Right ventricle myocardium inferior (tissue), 1 donor: ENCODE measurements around the gene ANKRD17. TPM values are rescaled to one million over a fixed set of nuclear protein-coding genes. Genes with fewer than 3 reads are reported as not detected.

Source experiments
- ATAC-seq: fragments of 200-7000 bp; cut with Tn5 transposase; one replicate; pipeline ENCODE4 v1.9.1; 2020; ENCODE audit warnings: mild to moderate bottlenecking, moderate library complexity
- DNase-seq: peaks from one replicate; pipeline ENCODE4 v3.0.0; 2021; ENCODE audit errors: missing footprints
- intact Hi-C: fragments of 100-400 bp; cut with DNase I; formaldehyde crosslinking; loops from one replicate; pipeline ENCODE4 v1.11.0; 2022
- total RNA-seq: library from RNA; stranded (reverse); fragmentation: NEBNext Ultra II Directional; extraction: Animal tissue kit (Norgen Biotek cat#: 25700); gene quantifications from one replicate; pipeline ENCODE4 v1.2.1, GENCODE V29; 2021
- donor health status: DM: no; HTN: yes; CAD: no; lungs with severe emphysema.

ANKRD17 gene
- total RNA-seq, 1 donor from 2014 or later: 50.7 TPM

DNA sequence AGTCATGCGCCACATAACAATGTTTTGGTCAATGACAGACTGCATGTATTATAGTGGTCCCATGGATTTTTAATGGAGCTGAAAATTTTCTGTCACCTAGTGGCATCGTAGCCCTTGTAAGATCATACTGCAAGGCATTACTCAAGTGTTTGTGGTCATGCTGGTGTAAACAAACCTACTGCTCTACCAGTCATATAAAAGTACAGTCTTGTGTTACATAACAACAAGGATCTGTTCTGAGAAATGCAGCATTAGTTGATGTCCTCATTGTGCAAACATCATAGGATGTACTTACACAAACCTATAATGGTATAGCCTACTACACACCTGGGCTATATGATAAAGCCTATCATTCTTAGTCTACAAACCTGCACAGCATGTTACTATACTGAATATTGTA lies 223.7 kb downstream of the ANKRD17 start:
- ATAC-seq (no peak), DNase-seq (no peak)
- intact Hi-C loops: no loop called here

DNA sequence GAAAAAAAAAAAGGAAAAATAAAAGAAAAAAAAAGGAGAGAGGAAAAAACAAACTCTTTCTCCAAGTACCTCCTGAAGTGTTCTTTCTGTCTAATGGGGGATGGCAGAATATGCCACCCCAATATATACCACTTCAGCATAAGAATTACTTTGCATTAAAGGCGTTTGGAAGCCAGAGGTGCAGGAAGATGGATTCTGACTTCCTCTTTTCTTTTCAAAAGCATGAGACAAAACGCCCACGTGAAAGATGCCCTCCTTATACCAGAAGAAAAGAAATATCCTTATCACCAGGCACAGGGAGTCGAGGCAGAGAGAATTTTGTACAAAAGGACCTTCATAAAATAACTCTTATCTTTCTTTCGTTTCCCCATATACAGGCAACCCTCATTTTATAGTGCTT lies 230.0 kb downstream of the ANKRD17 start:
- intact Hi-C loops: no loop called here
- no peak for ATAC-seq
- no peak for DNase-seq

Other genes starting within 250 kb of the ANKRD17 start
- 14.9 TPM for gene COX18, start 189.1 kb downstream of the ANKRD17 start, total RNA-seq
- gene ALB, start 145.5 kb upstream of the ANKRD17 start, total RNA-seq: not detected
- gene AFP, start 177.4 kb upstream of the ANKRD17 start, total RNA-seq: not detected
- gene AFM, start 222.9 kb upstream of the ANKRD17 start, total RNA-seq: not detected